HG02840 (cell line): ENCODE measurements around the gene EPHB2.

ENCODE experiments used
- ATAC-seq: cut with Tn5 transposase; IDR thresholded peaks from one replicate; pipeline ENCODE4 v1.9.1; 2021; ENCODE audit warnings: mild to moderate bottlenecking, moderate library complexity, moderate number of reproducible peaks; ENCODE audit not compliant: unreplicated experiment, low FRiP score

Gene EPHB2

GRCh38 chr1:22959545-22960360 lies 249.1 kb downstream of the EPHB2 start:
- ATAC-seq = no peak

GRCh38 chr1:22962558-22962957 lies 251.9 kb downstream of the EPHB2 start:
- no peak for ATAC-seq

- ATAC-seq = no peak
These were observed 252.5 kb downstream of the EPHB2 start for GRCh38 chr1:22963044-22963677.

- no peak for ATAC-seq
These were observed 255.7 kb downstream of the EPHB2 start for GRCh38 chr1:22966309-22966708.

GRCh38 chr1:22967833-22968232 lies 257.2 kb downstream of the EPHB2 start:
- ATAC-seq = no peak

GRCh38 chr1:22969304-22969709 lies 258.7 kb downstream of the EPHB2 start:
- ATAC-seq = no peak

- ATAC-seq = no peak
These were observed 259.5 kb downstream of the EPHB2 start for GRCh38 chr1:22970096-22970495.
